Testis (tissue), 2 donors: ENCODE data around the gene C19orf47.

Source experiments
- POLR2A ChIP-seq: fragments of 450-650 bp; IDR thresholded peaks from one replicate; pipeline ENCODE4 v1.6.1; 2017; ENCODE audit warnings: antibody characterized with exemption, mild to moderate bottlenecking, moderate library complexity
- TF ChIP-seq, protein P1 (sequence below), 3 experiments: fragments of 450-650 bp in 2 of 3; fragments of 200-600 bp in 1 of 3; sonication (generic) in 1 of 3; IDR thresholded peaks; one replicate each; pipeline ENCODE4 v1.5.1; 2016 to 2019; ENCODE audit warnings: antibody characterized with exemption in 3 of 3, mild to moderate bottlenecking in 2 of 3, moderate library complexity in 1 of 3

DNA sequence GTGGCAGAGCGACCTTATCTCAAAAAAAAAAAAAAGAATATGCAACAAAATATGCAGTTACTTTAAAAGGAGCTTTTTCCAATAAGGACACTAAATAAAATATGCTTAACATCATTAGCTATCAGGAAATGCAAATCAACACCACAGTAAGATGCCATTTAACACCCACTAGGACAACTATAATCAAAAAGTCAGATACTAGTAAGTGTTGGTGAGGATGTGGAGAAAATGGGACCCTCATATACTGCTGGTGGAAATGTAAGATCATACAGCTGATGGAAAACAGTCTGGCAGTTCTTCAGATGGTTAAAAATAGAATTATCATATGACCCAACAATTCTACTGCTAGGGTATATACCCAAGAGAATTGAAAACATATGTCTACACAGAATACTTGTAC is 38.5 kb downstream of the C19orf47 start:
- TF ChIP-seq, protein P1, sequence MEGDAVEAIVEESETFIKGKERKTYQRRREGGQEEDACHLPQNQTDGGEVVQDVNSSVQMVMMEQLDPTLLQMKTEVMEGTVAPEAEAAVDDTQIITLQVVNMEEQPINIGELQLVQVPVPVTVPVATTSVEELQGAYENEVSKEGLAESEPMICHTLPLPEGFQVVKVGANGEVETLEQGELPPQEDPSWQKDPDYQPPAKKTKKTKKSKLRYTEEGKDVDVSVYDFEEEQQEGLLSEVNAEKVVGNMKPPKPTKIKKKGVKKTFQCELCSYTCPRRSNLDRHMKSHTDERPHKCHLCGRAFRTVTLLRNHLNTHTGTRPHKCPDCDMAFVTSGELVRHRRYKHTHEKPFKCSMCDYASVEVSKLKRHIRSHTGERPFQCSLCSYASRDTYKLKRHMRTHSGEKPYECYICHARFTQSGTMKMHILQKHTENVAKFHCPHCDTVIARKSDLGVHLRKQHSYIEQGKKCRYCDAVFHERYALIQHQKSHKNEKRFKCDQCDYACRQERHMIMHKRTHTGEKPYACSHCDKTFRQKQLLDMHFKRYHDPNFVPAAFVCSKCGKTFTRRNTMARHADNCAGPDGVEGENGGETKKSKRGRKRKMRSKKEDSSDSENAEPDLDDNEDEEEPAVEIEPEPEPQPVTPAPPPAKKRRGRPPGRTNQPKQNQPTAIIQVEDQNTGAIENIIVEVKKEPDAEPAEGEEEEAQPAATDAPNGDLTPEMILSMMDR (IDR thresholded peaks at IDR 0.05) = no peak
- no peak for TF ChIP-seq POLR2A
